PC-3 (cell line): ENCODE measurements around the gene RABGAP1. TPM values are rescaled to one million over a fixed set of nuclear protein-coding genes. Genes with fewer than 3 reads are reported as not detected.

Experiments
- ATAC-seq: fragments of 200-7000 bp; cut with Tn5 transposase; 2 replicates; pipeline ENCODE4 v1.9.1; 2020; ENCODE audit warnings: mild to moderate bottlenecking, moderate library complexity
- BruUV-seq: library from RNA; stranded (reverse); fragments of 400-500 nt; replicated peaks from 2 replicates; lab custom pipeline; 2021; lab: Mats Ljungman, UMichigan
- CTCF ChIA-PET: fragments of 300-600 bp; sonication (Branson Sonifier 250); formaldehyde crosslinking; loops from one replicate; lab custom pipeline; 2022; ENCODE audit warnings: antibody characterized with exemption; lab: Charles Lee
- POLR2A ChIA-PET: fragments of 300-600 bp; sonication (Branson Sonifier 250); formaldehyde crosslinking; loops from one replicate; lab custom pipeline; 2022; ENCODE audit warnings: antibody characterized with exemption; ENCODE audit not compliant: unreplicated experiment; lab: Charles Lee
- DNase-seq: peaks from one replicate; pipeline ENCODE4 v3.0.0-alpha.2; 2015
- H2AFZ ChIP-seq: fragments of 300-600 bp; sonication (generic); 2 replicates; pipeline ENCODE4 v1.6.0; 2016; ENCODE audit warnings: antibody characterized with exemption, low read length
- H3F3A ChIP-seq: fragments of 300-600 bp; sonication (generic); one replicate; pipeline ENCODE4 v1.6.0; 2017; ENCODE audit warnings: antibody characterized with exemption, low read length, control low read depth, mild to moderate bottlenecking; ENCODE audit not compliant: unreplicated experiment
- H3K27ac ChIP-seq: fragments of 300-600 bp; sonication (generic); 2 replicates; pipeline ENCODE4 v1.5.1; 2016; ENCODE audit warnings: mild to moderate bottlenecking, low read length
- H3K27me3 ChIP-seq: fragments of 300-600 bp; sonication (generic); 2 replicates; pipeline ENCODE4 v1.6.1; 2016; ENCODE audit warnings: low read length, mixed read lengths
- H3K36me3 ChIP-seq: fragments of 300-600 bp; sonication (generic); 2 replicates; pipeline ENCODE4 v1.6.1; 2016; ENCODE audit warnings: low read depth, mixed run types, low read length, mixed read lengths
- H3K4me1 ChIP-seq: fragments of 300-600 bp; sonication (generic); 2 replicates; pipeline ENCODE4 v1.5.1; 2016; ENCODE audit warnings: low read length; ENCODE audit not compliant: insufficient read depth
- H3K4me2 ChIP-seq: fragments of 300-600 bp; sonication (generic); 2 replicates; pipeline ENCODE4 v1.6.0; 2016; ENCODE audit warnings: low read length
- H3K4me3 ChIP-seq: fragments of 300-600 bp; sonication (generic); 2 replicates; pipeline ENCODE4 v1.5.1; 2016; ENCODE audit warnings: mild to moderate bottlenecking, low read length, mixed read lengths
- H3K79me2 ChIP-seq: fragments of 300-600 bp; sonication (generic); 2 replicates; pipeline ENCODE4 v1.6.1; 2017; ENCODE audit warnings: low read length, mixed read lengths
- H3K9ac ChIP-seq: fragments of 300-600 bp; sonication (generic); 2 replicates; pipeline ENCODE4 v1.6.0; 2016; ENCODE audit warnings: mild to moderate bottlenecking, low read length
- H3K9me2 ChIP-seq: fragments of 300-600 bp; sonication (generic); replicated peaks from 2 replicates; pipeline ENCODE4 v1.6.1; 2016; ENCODE audit warnings: mixed run types, low read length, mixed read lengths
- H3K9me3 ChIP-seq: fragments of 300-600 bp; sonication (generic); 2 replicates; pipeline ENCODE4 v1.6.1; 2016; ENCODE audit warnings: low read length, mixed read lengths
- H4K20me1 ChIP-seq: fragments of 300-600 bp; sonication (generic); 2 replicates; pipeline ENCODE4 v1.6.1; 2016; ENCODE audit warnings: low read length, mixed read lengths
- CTCF ChIP-seq: fragments of 300-600 bp; sonication (generic); conservative IDR thresholded peaks from 2 replicates; pipeline ENCODE4 v1.5.1; 2017; ENCODE audit warnings: antibody characterized with exemption, low read depth, mild to moderate bottlenecking, low read length
- EZH2 ChIP-seq: fragments of 300-600 bp; sonication (generic); IDR thresholded peaks from one replicate; pipeline ENCODE4 v1.6.1; 2017; ENCODE audit warnings: antibody characterized with exemption, mild to moderate bottlenecking, low read length; ENCODE audit not compliant: unreplicated experiment
- EZH2phosphoT487 ChIP-seq: fragments of 300-600 bp; sonication (generic); IDR thresholded peaks from 2 replicates; pipeline ENCODE4 v1.6.1; 2018; ENCODE audit warnings: mild to moderate bottlenecking, antibody characterized with exemption, low read length, borderline replicate concordance
- intact Hi-C: fragments of 100-400 bp; cut with micrococcal nuclease; formaldehyde crosslinking; loops from 2 replicates; pipeline ENCODE4 v1.9.0; 2023
- total RNA-seq: library from RNA; depleted of rRNA; stranded (reverse); fragments of >200 nt; gene quantifications from 2 replicates; pipeline ENCODE4 v1.2.3, GENCODE V29; 2014

Gene RABGAP1
- total RNA-seq, 1 experiment from 2014 or later, result 16.5 TPM

GRCh38 chr9:122900791-122901190 lies 40.0 kb upstream of the RABGAP1 start:
- no peak overlapping the region for H3K27ac ChIP-seq
- DNase-seq (peak; percentile 21), ATAC-seq (no peak)
- peak overlapping the region; percentile 50; the same call in 1 of the 2 replicates for H3K9ac ChIP-seq
- H3K9me2 ChIP-seq, result no peaks in the 10 kb centered on the region
- peak overlapping the region; percentile 18; the same call in 1 of the 2 replicates for H2AFZ ChIP-seq
- CTCF ChIA-PET, result no interaction called here
- H3K36me3 ChIP-seq, result peaks cover 10% of the 10 kb centered on the region; the same call in 1 of the 2 replicates
- H3K27me3 ChIP-seq, result no peaks in the 10 kb centered on the region
- intact Hi-C loops, result no loop called here
- H3F3A ChIP-seq, result no peaks in the 10 kb centered on the region
- BruUV-seq, result no TSS peak
- H4K20me1 ChIP-seq, result no peaks in the 10 kb centered on the region
- TF ChIP-seq EZH2phosphoT487 (no peak), CTCF (no peak)
- H3K79me2 ChIP-seq, result peaks cover 88% of the 10 kb centered on the region
- POLR2A ChIA-PET, result interaction anchor here (0.7 kb wide), 1 partner anchor 30 kb away, joined by 3 read pairs; the partner anchor contains the start of gene ZBTB26
- peak overlapping the region; percentile 59 for H3K4me3 ChIP-seq
- no peaks in the 10 kb centered on the region for H3K9me3 ChIP-seq
- H3K4me2 ChIP-seq, result peak overlapping the region; percentile 84
- H3K4me1 ChIP-seq, result peaks cover 19% of the 10 kb centered on the region

- peak overlapping the region; percentile 96 for H3K4me3 ChIP-seq
- peaks cover 10% of the 10 kb centered on the region; the same call in 1 of the 2 replicates for H3K4me1 ChIP-seq
- no peaks in the 10 kb centered on the region for H3K9me3 ChIP-seq
- ChIA-PET POLR2A (interaction anchor here (0.7 to 1.0 kb wide), 2 partner anchors 9 to 410 kb away, joined by 5 to 7 read pairs; no protein-coding TSS in a partner anchor), CTCF (no interaction called here)
- H3K27me3 ChIP-seq, result no peaks in the 10 kb centered on the region
- no peaks in the 10 kb centered on the region for H3K36me3 ChIP-seq
- TF ChIP-seq EZH2phosphoT487 (no peak), CTCF (no peak), EZH2 (no peak)
- TSS peak; percentile 53 for BruUV-seq
- H3K9me2 ChIP-seq, result no peaks in the 10 kb centered on the region
- H3K4me2 ChIP-seq, result peak overlapping the region; percentile 82
- H3K9ac ChIP-seq, result peak overlapping the region; percentile 99
- H3F3A ChIP-seq, result no peaks in the 10 kb centered on the region
- no peaks in the 10 kb centered on the region for H4K20me1 ChIP-seq
- intact Hi-C loops, result loop anchor here (2.0 kb wide), 1 partner anchor 36 kb away; the partner anchor contains the start of gene RABGAP1
- peak overlapping the region; percentile 64 for H3K27ac ChIP-seq
- ATAC-seq (peak; percentile 43), DNase-seq (peak; percentile 18)
- H3K79me2 ChIP-seq, result peaks cover 65% of the 10 kb centered on the region
- peak overlapping the region; percentile 94 for H2AFZ ChIP-seq
These were observed 36.4 kb upstream of the RABGAP1 start for GRCh38 chr9:122904466-122904822.
